Measurements from ENCODE around the gene KCNE3.
"Not testable (repeated sequence)": the region's sequence is repeated elsewhere in the genome, so short reads cannot be mapped to it uniquely, and the experiment has no call there.

Gene KCNE3

GRCh38 chr11:74438681-74439080, 28.7 kb downstream of the KCNE3 start:
- no peak for DNase-seq

GRCh38 chr11:74437441-74438042, 29.8 kb downstream of the KCNE3 start:
- no peak for DNase-seq

- DNase-seq: no peak
These were observed 32.8 kb downstream of the KCNE3 start for GRCh38 chr11:74434528-74434927.

- DNase-seq: no peak
These were observed 38.1 kb downstream of the KCNE3 start for GRCh38 chr11:74429205-74429604.

- no peak for DNase-seq
These were observed 39.9 kb downstream of the KCNE3 start for GRCh38 chr11:74427384-74427886.

GRCh38 chr11:74425100-74425499, 42.2 kb downstream of the KCNE3 start:
- DNase-seq: no peak

- DNase-seq: no peak
These were observed 48.8 kb downstream of the KCNE3 start for GRCh38 chr11:74418509-74418895.

- DNase-seq: no peak
These were observed 49.4 kb downstream of the KCNE3 start for GRCh38 chr11:74417860-74418508.

- no peak for DNase-seq
These were observed 50.0 kb downstream of the KCNE3 start for GRCh38 chr11:74417379-74417804.

GRCh38 chr11:74416974-74417373, 50.4 kb downstream of the KCNE3 start:
- DNase-seq: not testable (repeated sequence)

GRCh38 chr11:74412733-74413359, 54.5 kb downstream of the KCNE3 start:
- no peak for DNase-seq

GRCh38 chr11:74412321-74412720, 55.0 kb downstream of the KCNE3 start:
- no peak for DNase-seq

GRCh38 chr11:74409633-74410032, 57.7 kb downstream of the KCNE3 start:
- DNase-seq: no peak
